ENCODE results near the gene TRA2A. TPM values are rescaled to one million over a fixed set of nuclear protein-coding genes. Genes with fewer than 3 reads are reported as not detected.
A peak's percentile ranks its signal among the peaks of the same experiment; 100 is the strongest.

TRA2A gene
- total and polyA plus RNA-seq, 3 donors from 2014 or later, result 60.9 to 76.1 (median 62.8) TPM

- TF ChIP-seq CTCF (IDR thresholded peaks at IDR 0.05) (no peak), POLR2A (IDR thresholded peaks at IDR 0.05) (no peak)
- Histone ChIP-seq H3K4me3 (peak overlapping the region; percentile 43 to 55), H3K36me3 (ENCODE audit: low read depth, missing control alignments) (no peaks in the 10 kb centered on the region), H3K27me3 (no peaks in the 10 kb centered on the region), H3K9me3 (no peaks in the 10 kb centered on the region), H3K27ac (peak overlapping the region; percentile 29 to 55), H3K4me1 (peaks cover 3% of the 10 kb centered on the region)
- no peak for DNase-seq
- intact Hi-C loops (cut with DNase I; ENCODE audit: low total_unique reads), result no loop called here
- 0 to 2% methylated on average over 4 to 76 of the region's 91 CpGs for WGBS, 2 donors
Observed at GRCh38 chr7:23469150-23469960, 62.4 kb downstream of the TRA2A start.

DNA sequence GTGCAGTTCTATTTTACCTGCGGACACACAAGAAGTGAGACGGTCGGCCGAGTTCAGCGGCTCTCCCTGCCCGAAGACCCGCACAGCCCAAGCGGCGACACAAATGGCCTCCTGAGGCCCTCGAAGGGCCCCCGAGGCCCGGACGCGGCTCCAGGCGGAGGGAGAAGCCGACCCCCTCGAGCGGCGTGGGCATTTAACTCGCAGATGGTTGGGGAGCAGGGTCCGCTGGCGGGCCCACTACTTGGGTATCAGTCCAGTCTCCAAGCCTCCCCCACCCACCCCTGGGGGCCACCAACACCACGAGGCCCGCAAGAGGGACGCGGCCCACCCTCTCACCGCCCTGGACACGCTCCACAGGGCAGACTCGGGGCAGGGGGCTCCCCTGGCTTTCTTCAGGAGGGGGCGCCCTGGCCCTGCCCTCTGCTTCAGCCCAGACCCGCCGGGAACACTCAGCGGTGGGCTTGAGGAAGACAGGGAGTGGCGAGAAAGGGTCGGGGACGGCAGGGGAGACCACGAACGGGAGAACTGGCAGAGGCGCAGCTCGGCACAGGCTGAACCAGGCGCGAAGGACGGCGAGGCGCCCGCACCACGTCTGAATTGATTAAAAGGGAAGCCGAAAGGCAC, 63.1 kb downstream of the TRA2A start:
- Histone ChIP-seq H3K9me3 (no peaks in the 10 kb centered on the region), H3K27ac (peak overlapping the region; percentile 29 to 55), H3K4me1 (peaks cover 3% of the 10 kb centered on the region), H3K36me3 (ENCODE audit: low read depth, missing control alignments) (no peaks in the 10 kb centered on the region), H3K4me3 (peak overlapping the region; percentile 43 to 55), H3K27me3 (no peaks in the 10 kb centered on the region)
- intact Hi-C loops (cut with DNase I; ENCODE audit: low total_unique reads), result no loop called here
- no peak for DNase-seq
- TF ChIP-seq CTCF (IDR thresholded peaks at IDR 0.05), result no peak
- TF ChIP-seq POLR2A (IDR thresholded peaks at IDR 0.05), result no peak
- WGBS, 2 donors, result 3 to 4% methylated on average over 20 to 40 of the region's 48 CpGs

DNA sequence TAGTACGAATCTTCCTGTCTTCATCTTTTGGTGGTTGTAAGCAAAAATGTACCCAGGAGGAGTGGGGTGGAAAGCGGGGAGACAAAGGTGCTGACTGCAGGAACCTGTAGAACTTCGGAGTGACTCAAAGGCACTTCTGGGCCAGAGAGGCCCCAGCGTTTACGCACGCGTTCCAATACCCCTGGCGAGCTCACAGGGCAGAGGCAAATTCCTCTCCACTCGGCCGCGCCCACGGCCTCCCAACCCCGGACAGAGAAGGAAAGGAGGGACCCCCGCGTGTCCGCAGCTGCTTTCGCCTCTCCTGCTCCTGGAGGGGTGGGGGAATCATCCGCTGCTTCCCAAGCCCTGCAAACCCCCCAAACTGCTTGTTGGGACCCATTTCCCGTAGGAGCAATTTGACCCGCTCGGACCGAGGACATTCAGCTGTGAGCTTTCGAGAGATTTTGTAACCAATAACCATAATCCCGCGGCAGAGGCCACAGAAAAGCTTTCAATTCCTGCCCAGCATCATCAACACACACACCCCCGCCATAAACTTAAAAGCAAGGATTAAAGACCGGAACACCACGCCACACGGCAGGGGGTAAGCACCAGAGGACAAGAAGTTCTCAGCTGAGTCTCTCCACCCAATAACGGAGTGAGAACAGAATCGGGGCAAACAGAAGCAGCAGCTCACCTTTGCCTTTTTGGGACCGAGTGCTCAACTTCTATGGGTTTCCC, 63.8 kb downstream of the TRA2A start:
- H3K36me3 ChIP-seq (ENCODE audit: low read depth, missing control alignments), result no peaks in the 10 kb centered on the region
- H3K4me1 ChIP-seq, result peaks cover 3% of the 10 kb centered on the region
- no peaks in the 10 kb centered on the region for H3K27me3 ChIP-seq
- WGBS, 2 donors, result 4 to 6% methylated on average over 25 to 30 of the region's 32 CpGs
- peak overlapping the region; percentile 43 to 55 for H3K4me3 ChIP-seq
- H3K27ac ChIP-seq, result no peak overlapping the region
- TF ChIP-seq CTCF (IDR thresholded peaks at IDR 0.05) (no peak), POLR2A (IDR thresholded peaks at IDR 0.05) (no peak)
- intact Hi-C loops (cut with DNase I; ENCODE audit: low total_unique reads), result no loop called here
- no peaks in the 10 kb centered on the region for H3K9me3 ChIP-seq
- DNase-seq, result no peak

GRCh38 chr7:23467291-23467805, 64.4 kb downstream of the TRA2A start:
- WGBS, 2 donors, result 15 to 23% methylated on average over 11 of the region's 11 CpGs
- no peaks in the 10 kb centered on the region for H3K27me3 ChIP-seq
- intact Hi-C loops (cut with DNase I; ENCODE audit: low total_unique reads), result no loop called here
- no peak overlapping the region for H3K27ac ChIP-seq
- no peak for DNase-seq
- peaks cover 3% of the 10 kb centered on the region for H3K4me1 ChIP-seq
- H3K36me3 ChIP-seq (ENCODE audit: low read depth, missing control alignments), result no peaks in the 10 kb centered on the region
- TF ChIP-seq POLR2A (IDR thresholded peaks at IDR 0.05) (no peak), CTCF (IDR thresholded peaks at IDR 0.05) (no peak)
- H3K4me3 ChIP-seq, result peak overlapping the region in 1 of 2 donors; percentile 55
- no peaks in the 10 kb centered on the region for H3K9me3 ChIP-seq

Measured in testis (tissue), 3 donors.